ENCODE data around the gene SMARCD1.
"Not testable (repeated sequence)": the region's sequence is repeated elsewhere in the genome, so short reads cannot be mapped to it uniquely, and the experiment has no call there.

SMARCD1 gene

GRCh38 chr12:50120953-50121352 is 35.8 kb downstream of the SMARCD1 start:
- in situ Hi-C loops (cut with MboI; ENCODE audit: low sequenced_read_pairs): no loop called here

- in situ Hi-C loops (cut with MboI; ENCODE audit: low sequenced_read_pairs): no loop called here
Observed at GRCh38 chr12:50121641-50122040, 36.5 kb downstream of the SMARCD1 start.

- in situ Hi-C loops (cut with MboI; ENCODE audit: low sequenced_read_pairs): no loop called here
Observed at GRCh38 chr12:50123203-50123602, 38.1 kb downstream of the SMARCD1 start.

DNA sequence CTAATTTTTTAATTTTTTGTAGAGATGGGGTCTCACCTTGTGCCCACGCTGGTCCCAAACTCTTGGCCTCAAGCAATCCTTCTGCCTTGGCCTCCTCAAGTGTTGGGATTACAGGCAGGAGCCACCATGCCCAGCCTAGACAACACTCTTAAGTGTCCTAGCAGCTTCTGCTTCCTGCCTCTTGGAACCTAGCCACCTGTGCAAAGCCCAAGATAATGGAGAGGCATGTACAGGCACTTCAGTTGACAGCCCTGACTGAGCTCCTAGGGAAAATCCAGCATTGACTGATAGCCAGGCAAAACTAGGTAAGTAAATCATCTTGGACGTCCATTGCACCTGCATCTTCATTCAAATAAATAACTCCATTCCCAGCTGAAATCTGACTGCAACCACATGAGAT is 42.4 kb downstream of the SMARCD1 start:
- in situ Hi-C loops (cut with MboI; ENCODE audit: low sequenced_read_pairs): no loop called here

DNA sequence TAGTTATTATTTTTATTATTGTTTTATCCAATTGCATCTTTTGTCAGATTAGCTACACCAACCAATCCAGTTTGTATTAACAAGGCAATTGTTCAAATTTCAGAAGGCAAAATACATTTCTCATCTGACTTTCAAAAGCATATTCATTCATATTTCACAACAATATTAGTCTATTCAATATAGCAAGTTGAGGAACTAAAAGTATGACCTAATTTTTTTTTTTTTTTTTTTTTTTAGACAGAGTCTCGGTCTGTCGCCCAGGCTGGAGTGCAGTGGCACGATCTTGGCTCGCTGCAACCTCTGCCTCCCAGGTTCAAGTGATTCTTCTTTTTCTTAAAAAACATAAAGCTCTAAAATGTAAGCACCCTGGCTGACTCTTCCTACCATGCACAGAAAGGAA is 44.1 kb downstream of the SMARCD1 start:
- in situ Hi-C loops (cut with MboI; ENCODE audit: low sequenced_read_pairs): no loop called here

GRCh38 chr12:50132505-50133135 is 47.5 kb downstream of the SMARCD1 start:
- in situ Hi-C loops (cut with MboI; ENCODE audit: low sequenced_read_pairs): no loop called here

- in situ Hi-C loops (cut with MboI; ENCODE audit: low sequenced_read_pairs): no loop called here
Observed at GRCh38 chr12:50142993-50143392, 57.9 kb downstream of the SMARCD1 start.

DNA sequence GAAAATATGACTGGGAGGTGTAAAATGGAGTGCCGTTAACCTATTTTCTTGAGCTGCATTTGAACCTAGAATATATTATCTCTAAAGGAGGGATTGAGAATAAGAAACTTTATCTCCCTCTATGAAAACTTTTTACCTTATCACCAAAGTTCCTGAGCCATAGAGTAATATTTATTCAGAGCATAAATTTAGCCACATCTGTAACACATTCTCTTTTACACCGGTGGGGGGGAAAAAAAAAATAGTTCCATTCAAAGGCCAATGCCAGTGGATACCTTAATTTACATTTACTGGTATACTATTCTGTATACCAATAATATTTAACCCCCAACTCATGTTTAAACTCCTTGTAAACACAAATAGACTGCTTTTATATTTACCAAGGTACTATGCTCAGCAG is 60.3 kb downstream of the SMARCD1 start:
- in situ Hi-C loops (cut with MboI; ENCODE audit: low sequenced_read_pairs): no loop called here

DNA sequence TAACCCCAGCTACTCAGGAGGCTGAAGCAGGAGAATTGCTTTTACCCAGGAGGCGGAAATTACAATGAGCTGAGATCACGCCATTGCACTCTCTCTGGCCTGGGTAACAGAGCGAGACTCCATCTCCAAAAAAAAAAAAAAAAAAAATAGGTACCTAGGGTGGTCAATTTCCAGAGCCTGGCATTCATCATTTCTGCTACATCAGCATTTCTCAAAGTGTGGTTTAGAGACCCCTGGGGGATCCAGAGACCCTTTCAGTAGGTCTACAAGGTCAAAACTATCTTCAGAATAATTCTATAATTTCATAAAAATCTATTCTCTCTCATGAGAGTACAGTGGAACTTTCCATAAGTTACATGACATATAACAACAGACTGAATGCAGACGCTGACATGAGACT is 62.1 kb downstream of the SMARCD1 start:
- in situ Hi-C loops (cut with MboI; ENCODE audit: low sequenced_read_pairs): no loop called here

- in situ Hi-C loops (cut with MboI; ENCODE audit: low sequenced_read_pairs): not testable (repeated sequence)
Observed at GRCh38 chr12:50148011-50148410, 62.9 kb downstream of the SMARCD1 start.

DNA sequence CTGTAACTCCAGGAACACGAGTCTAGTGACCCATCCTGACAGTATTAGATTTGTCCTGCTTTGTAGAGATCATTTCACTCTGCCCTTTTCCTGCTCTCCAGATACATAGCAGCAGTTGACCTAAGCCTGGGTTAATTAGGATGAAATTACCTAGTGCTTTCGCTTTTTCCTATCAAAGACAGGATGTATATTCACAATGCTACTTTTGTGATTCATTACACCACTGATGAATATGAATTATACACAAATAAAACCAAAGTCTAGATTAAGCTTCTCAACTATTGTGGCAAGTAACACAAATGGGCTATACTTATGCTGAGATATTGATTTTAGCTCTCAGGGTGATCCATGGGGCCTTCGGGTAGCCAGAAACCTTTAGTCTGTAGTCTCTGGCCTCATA is 64.2 kb downstream of the SMARCD1 start:
- in situ Hi-C loops (cut with MboI; ENCODE audit: low sequenced_read_pairs): no loop called here
